ELF-1 (cell line): Measurements from ENCODE around the gene SEC22C.
A peak's percentile ranks its signal among the peaks of the same experiment; 100 is the strongest.

Experiments used
- DNase-seq: peaks from one replicate; pipeline ENCODE4 v3.0.0-alpha.2; 2016; ENCODE audit warnings: low read depth, low spot score

SEC22C gene

GRCh38 chr3:42513121-42513520 lies 68.6 kb downstream of the SEC22C start:
- DNase-seq = no peak

GRCh38 chr3:42511736-42512135 lies 70.0 kb downstream of the SEC22C start:
- no peak for DNase-seq

- no peak for DNase-seq
Measured at GRCh38 chr3:42511201-42511600, 70.6 kb downstream of the SEC22C start.

- no peak for DNase-seq
Measured at GRCh38 chr3:42510325-42510724, 71.4 kb downstream of the SEC22C start.

DNA sequence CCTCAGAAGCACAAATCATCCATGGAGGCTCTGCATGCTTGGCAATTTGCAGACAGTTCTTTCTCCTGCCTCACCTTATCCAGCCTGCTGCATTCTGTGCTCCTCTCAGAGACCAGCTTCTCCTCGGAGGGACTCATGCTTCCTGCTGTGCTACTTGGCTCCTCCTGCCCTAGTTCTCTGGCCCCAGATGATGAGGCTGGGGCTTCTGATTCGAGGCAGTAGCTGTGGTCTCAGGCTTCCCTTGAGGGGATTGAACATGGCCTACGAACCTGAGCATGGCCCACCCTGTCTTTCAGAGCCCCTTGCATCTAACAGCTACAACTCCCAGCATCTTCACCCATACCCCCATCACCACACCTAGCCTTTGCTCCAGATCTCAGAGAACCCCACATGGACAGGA lies 72.7 kb downstream of the SEC22C start:
- DNase-seq = no peak

DNA sequence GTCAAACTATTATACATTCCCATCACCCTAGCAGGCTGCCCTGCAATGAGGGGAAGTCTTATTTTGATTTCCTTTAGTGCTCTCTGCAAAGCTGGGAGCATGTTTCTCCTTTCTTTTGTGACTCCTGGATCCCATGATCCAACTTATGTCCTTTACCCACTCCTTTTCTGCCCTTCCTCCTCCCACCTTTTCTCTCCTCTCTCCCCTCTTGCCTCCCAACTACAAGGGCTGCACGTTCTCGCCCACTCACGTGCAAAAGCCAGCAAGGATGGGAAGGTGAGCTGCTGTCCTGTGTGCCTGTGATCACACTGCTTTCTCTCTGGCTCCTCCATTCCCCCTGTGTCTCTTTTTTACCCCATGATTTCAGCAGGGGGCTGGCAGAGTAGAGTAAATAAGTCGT lies 73.2 kb downstream of the SEC22C start:
- DNase-seq = no peak

DNA sequence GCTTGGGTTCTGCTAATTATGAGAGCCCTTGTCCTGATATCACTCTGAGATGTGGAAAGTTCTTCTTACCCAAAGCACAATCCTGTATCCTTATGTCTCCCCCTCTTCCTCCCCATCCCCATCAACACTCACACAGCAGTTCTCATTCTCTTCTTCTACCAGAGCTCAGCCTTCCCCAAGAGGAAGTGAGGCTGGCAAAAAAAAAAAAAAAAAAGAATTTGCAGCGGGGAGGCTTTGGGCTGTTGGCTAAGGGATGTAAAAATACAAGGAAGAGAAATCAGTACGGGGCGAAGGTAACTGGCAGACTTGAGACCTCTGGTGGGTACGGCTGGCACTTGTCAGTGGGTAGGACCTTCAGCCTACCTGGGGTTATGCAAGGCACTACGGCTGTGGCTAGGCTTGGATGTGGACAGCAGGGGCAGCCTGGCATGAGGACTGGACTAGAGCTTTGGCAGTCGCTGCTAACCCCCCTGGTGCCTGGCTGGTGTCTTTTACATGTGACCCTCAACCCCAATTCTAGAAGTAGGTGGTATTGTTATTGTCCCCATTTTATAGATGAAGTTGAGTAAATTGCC lies 73.9 kb downstream of the SEC22C start:
- no peak for DNase-seq

- peak; percentile 74 for DNase-seq
Measured at GRCh38 chr3:42507252-42507651, 74.5 kb downstream of the SEC22C start.

DNA sequence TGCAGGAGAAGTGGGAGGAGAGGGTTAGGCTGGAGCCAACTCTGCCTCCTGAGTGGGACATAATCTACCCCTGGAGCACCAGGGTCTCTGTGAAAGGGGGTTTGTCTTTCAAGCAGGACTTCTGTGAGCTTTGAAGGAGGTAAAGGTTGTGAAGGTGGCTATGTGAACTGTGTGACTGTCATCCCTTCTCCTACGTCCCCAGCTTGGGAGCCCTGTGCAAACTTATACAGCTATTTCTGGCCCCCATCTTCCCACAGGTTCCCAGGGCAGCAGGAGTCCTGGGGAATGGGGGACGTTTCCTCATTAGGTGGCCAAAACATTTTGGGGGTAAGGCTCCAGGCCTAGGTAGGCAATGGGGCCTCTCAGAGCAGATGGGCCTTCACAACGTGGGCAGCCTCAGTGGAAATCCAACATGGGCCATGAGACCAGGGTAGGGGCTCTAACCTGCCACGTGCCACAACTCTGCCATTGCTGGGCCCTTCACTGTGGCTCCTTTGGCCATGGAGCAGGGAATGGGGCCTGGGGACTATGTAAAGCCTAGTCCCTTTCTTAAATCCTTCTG lies 75.8 kb downstream of the SEC22C start:
- no peak for DNase-seq

GRCh38 chr3:42505128-42505848 lies 76.5 kb downstream of the SEC22C start:
- DNase-seq = no peak

- DNase-seq = no peak
Measured at GRCh38 chr3:42504334-42505127, 77.2 kb downstream of the SEC22C start.

GRCh38 chr3:42503957-42504333 lies 77.8 kb downstream of the SEC22C start:
- no peak for DNase-seq

DNA sequence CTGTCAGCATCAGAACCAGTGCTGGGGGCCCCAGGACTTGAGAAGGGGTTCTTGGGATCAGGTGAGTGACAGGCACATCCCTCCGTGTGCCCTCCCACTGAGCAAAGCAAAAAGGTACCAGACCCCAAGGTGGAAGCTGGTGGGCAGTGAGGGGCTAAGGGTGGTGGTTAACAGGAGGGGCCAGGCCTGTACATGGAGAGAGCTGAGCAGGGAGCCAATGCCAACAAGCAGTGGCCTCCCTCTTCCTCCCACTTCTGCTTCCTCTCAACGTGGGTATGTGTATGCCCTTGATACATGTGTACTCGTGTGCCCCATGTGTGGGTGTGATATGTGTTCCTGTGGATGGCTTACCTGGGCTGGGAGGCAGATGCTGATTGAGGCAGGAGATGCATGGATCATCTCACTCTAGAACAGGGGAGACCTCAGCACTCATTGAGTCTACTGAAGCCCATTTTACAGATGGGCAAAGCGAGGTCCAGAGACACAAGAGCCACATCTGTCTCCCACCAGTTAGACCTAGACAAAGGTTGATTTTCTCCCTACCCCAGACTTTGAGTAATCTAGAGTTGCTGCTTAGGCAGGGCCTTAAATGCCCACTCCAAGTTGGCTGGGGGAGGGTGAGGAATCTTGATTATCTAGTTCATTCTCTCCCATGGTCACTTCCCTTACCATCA lies 78.4 kb downstream of the SEC22C start:
- no peak for DNase-seq

GRCh38 chr3:42502429-42503250 lies 79.1 kb downstream of the SEC22C start, which contains the start of gene VIPR1:
TSS of gene VIPR1 (plus strand) at chr3:42502643. CDS start at chr3:42502736, 93 bp downstream.
- peak; percentile 86 for DNase-seq

DNA sequence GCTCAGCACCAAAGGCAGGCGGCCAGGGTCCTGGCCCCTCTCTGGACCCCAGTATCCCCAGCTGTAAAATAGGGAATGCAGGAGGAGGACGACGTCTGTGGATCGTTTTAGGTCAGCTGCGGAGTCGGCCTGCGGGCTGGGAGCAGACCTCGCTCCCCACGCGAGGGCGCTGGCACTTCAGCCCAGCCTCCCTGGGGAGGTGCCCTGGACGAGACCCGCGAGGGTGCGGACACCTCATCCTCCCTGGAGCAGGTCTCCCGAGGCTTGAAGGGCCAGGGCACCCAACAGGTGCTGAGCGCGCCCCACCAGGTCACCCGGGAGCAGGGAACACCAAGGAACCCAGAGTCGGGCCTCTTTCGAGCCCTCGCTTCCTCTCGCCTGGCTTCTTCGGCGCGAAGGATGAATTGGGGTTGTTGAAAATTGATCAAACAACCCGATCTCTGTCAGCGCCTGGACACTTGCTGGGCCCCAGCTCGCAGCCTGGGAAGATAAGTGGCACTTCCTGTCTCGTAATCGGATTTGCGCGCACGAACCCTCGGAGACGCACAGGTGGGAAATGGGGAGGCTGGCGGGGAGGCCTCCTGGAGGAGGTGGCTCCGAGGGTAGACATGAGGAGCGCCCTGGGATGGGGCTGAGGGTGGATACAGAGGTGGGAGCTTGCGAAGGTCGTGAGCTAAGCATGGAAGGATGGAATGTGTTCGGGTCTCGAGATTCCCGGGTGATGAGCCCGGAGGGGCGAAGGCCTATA lies 79.9 kb downstream of the SEC22C start:
- DNase-seq = peak; percentile 77

GRCh38 chr3:42501321-42501680 lies 80.5 kb downstream of the SEC22C start:
- DNase-seq = peak; percentile 57

- no peak for DNase-seq
Measured at GRCh38 chr3:42500909-42501308, 80.9 kb downstream of the SEC22C start.

DNA sequence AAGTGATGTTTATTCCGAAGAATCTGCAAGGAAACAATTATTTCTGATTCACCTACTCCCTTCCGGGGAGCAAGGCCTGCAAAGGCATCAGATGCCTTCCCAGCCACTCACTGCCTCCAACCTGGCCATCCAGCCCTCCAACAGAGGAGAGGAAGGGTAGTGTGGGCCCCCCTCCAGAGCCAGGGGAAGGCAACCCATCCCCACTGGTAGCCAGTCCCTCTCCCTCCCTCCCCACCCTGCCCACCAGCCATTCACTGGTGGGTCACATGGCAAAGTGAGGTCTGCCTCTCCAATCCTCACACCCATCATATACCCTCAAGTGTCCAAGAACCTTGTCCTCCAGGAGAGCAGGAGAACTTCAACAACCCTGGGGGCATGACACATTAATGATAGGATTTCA lies 81.7 kb downstream of the SEC22C start:
- no peak for DNase-seq

DNA sequence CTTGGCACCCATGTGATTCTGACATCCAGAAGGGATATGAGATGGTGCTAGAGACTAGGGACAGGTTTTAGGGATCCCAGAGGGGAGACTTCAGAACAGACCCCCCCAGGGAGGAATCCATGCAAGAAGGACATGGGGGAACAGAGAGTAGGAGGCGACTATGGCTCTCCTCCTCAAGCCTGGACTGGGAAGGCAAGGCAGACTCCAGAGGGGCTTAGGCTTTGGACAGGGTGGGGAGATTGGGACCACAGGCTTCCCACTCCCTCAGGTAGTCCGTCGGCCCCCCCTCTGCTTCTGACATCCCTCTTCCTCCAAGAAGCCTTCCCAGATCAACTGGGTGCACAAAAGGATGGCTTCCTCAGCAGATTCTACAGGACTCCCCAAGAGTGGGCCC lies 82.3 kb downstream of the SEC22C start:
- DNase-seq = no peak

DNA sequence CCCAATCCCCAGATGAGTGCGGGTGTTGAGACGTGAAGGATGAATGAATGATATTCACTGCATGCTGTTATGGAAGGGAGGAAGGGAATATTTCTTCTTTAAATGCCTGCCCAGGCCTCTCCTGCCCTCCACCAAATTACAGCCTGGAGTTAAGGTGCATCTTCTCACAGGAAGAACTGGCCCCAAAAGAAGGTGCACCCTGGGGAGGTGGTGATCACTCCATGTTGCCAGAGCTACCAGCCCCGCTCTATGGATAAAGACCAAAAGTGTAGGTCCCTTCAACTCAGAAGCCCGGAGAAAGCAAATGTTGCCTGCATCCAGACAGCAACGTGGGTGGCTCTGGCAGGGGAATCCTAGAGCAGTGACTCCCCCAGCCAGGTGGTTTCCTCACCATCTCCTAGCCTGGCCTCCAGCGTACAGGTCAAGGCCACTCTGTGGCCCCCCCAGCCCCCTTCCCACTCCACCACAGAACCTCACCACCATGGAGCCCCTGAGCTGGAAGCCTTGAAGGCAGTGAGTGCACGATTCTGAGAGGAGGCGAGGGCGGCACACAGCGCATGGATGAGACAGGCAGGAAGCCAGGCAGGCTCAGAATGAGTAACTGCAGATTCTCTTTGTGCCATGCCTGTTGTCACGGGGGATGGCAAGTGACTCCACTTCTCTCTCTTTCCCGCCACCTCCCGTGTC lies 82.8 kb downstream of the SEC22C start:
- DNase-seq = no peak
